Measurements from ENCODE around the gene BFAR.
"Not testable (repeated sequence)": the region's sequence is repeated elsewhere in the genome, so short reads cannot be mapped to it uniquely, and the experiment has no call there.

Gene BFAR, protein sequence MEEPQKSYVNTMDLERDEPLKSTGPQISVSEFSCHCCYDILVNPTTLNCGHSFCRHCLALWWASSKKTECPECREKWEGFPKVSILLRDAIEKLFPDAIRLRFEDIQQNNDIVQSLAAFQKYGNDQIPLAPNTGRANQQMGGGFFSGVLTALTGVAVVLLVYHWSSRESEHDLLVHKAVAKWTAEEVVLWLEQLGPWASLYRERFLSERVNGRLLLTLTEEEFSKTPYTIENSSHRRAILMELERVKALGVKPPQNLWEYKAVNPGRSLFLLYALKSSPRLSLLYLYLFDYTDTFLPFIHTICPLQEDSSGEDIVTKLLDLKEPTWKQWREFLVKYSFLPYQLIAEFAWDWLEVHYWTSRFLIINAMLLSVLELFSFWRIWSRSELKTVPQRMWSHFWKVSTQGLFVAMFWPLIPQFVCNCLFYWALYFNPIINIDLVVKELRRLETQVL

GRCh38 chr16:14632693-14633569 is at the start of gene BFAR:
TSS of gene BFAR (plus strand) at chr16:14632951. CDS start at chr16:14644347, 11,396 bp downstream.
- DNase-seq, result peak; percentile 97

DNA sequence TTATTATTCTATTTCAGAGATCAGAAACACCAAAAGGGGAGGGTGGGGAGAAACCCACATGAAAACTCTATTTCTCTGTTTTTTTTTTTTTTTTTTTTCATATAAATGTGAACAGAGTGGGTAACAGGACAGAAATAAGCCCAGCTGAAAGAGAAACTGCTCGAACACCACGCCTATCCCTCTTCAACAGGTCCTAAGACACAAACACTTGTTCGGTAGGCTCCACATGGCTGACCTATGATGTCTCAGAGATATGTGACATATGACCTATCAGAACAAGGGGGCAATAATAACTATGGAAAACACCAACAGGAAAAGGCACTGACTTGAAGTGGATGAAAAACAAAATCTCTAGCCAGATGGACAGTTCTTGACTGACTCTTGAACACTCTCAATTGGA is 47.5 kb upstream of the BFAR start:
- no peak for DNase-seq

DNA sequence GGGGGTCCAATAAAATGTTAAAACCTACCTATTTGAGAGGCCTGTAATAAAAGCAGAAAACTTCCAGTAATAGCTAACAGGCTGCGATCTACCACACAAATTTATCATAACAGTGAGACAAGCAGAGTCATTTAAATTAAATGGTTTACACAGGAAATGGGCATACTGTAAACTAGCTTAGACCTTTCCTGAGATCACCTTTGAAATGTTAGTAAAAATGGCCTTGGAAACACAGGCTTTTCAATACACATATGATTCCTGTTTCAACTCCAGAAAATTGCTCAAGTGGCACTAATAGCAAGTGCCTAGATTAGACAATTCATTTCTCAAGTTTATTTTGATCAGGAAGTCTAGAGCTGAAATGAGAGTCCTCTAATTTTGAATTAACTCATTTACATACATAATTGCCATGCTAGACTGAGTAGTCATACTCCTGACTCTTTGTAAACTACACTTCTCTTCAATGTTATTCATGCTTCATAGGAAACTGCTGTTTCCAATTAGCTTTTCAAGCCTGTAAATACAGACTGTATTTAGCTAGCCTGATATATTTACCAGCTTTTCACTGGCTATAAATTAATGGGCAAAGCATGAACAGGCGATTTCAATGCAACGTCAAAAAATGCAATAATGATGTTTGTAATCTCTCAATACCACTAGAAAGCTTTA is 46.0 kb upstream of the BFAR start:
- DNase-seq, result peak in 1 of 2 experiments; percentile 62

GRCh38 chr16:14600164-14600563 is 32.6 kb upstream of the BFAR start:
- no peak for DNase-seq

GRCh38 chr16:14602443-14602963 is 30.2 kb upstream of the BFAR start:
- DNase-seq, result no peak

DNA sequence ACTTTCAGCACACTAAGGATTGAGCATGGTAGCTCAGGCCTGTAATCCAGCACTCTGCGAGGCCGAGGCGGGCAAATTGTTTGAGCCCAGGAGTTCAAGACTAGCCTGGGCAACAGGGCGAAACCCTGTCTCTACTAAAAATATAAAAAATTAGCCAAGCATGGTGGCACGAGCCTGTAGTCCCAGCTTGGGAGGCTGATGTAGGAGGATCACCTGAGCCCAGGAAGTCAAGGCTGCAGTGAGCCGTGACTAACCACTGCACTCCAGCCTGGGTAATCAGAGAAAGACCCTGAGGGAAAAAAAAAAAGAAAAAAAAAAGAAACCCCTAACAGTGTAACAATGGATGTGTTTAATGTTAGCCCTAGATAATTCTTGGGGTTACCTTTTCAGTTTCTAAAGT is 26.6 kb upstream of the BFAR start:
- DNase-seq, result no peak

GRCh38 chr16:14608111-14608566 is 24.6 kb upstream of the BFAR start:
- no peak for DNase-seq

GRCh38 chr16:14608604-14609003 is 24.1 kb upstream of the BFAR start:
- DNase-seq, result no peak

- no peak for DNase-seq
Measured at GRCh38 chr16:14609716-14610115, 23.0 kb upstream of the BFAR start.

GRCh38 chr16:14611660-14612059 is 21.1 kb upstream of the BFAR start:
- DNase-seq, result no peak

DNA sequence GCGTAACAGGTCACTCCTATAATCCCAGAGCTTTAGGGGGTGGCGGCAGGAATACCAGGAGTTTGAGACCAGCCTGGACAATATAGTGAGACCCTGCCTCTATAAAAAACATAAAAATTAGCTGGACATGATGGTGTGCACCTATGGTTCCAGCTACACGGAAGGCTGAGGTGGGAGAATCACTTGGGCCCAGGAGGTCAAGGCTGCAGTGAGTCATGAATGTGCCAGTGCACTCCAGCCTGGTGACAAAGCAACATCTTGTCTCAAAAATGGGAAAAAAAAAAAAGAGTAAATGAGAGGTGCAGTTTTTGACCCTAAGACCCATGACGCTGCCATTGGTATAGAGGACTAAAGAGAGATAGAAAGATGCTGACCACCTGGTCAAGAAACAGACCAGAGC is 18.8 kb upstream of the BFAR start:
- DNase-seq, result no peak

DNA sequence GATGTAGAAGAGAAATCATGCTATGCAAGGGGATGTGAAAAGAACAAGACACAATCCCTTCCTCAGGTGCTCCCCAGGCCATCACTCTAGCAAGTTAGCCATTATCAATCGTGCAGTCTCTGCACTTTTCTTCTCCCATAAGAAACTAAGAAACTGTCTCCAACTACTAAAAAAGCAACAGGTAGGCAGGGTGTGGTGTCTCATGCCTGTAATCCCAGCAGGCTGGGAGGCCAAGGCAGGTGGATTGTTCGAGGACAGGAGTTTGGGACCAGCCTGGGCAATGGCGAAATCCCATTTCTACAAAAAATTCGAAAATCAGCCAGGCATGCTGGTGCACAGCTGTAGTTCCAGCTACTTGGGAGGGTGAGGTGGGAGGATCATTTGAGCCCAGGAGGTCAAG is 16.5 kb upstream of the BFAR start:
- DNase-seq, result no peak

DNA sequence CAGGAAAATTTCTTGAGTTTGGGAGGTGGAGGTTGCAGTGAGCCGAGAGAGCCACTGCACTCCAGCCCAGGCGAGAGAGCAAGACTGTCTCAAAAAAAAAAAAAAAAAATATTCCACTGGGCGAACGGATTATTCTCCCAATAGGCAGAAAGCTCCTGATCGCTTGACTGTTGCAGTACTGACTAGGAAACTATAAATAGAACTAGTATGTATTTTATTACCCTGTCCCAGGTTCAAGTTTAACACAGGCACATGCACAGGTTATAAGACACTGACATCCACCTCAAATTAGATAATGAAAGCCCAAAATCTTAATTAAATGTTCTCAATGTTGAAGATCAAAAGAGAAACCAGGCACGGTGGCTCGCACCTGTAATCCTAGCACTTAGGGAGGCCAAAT is 14.2 kb upstream of the BFAR start:
- no peak for DNase-seq

DNA sequence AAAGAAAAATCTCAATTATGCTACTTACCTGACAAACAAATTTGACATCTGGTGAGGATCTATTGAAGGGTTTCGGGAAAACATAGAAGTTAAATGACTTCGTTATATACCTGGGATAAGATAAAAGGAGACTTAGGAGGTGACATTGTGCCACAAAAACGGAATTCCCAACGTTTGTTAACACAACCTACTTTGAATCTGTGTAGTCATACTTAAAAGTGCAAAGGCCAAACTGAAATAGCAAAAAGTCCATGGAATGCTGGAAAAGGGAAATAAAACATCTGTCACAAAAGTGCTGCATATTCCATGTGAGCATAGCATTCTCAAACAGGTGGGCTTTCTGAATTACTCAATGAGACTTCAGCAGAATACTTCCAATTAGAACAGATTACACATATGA is 5.7 kb upstream of the BFAR start:
- DNase-seq, result no peak

GRCh38 chr16:14628806-14629611 is 3.7 kb upstream of the BFAR start:
- no peak for DNase-seq

- no peak for DNase-seq
Measured at GRCh38 chr16:14629612-14629918, 3.2 kb upstream of the BFAR start.

GRCh38 chr16:14629919-14630619 is 2.7 kb upstream of the BFAR start, which contains the start of gene PARN:
TSS of gene PARN (minus strand) at chr16:14630260. CDS start at chr16:14630125, 135 bp downstream.
- DNase-seq, result peak; percentile 93 to 96

DNA sequence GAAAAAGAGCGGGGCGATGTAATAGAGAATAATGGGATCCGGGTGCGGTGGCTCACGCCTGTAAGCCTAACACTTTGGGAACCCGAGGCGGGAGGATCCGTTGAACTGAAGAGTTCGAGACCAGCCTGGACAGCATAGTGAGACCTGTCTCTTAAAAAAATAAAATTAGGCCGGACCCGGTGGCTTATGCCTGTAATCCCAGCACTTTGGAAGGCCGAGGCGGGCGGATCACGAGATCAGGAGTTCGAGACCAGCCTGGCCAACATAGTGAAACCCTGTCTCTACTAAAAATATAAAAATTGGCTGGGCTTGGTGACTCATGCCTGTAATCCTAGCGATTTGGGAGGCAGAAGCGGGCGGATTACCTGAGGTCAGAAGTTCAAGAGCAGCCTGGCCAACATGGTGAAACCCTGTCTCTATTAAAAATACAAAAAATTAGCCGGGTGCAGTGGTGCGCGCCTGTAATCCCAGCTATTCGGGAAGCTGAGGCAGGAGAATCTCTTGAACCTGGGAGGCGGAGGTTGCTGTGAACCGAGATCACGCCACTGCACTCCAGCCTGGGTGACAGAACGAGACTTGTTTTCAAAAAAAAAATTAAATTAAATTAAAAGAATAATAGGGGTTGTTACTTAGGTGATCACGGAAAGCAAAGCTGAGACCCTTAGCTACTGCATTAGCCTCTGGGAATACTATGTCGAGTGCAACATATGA is 2.0 kb upstream of the BFAR start:
- not testable (repeated sequence) for DNase-seq

DNA sequence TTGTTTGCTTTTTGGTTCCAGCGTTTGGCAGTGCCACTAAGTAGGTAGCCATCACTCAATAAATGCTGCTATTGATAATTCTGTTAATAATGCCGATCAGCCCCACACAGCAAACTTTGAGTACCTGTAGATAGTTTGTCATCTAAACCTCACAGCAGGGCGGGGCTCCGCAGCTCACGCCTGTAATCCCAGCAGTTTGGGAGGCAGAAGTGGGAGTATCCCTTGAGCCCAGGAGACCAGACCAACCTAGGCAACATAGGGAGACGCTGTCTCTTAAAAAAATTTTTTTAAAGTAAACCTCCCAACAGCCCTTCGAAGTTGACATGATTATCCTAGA is 1.6 kb downstream of the BFAR start:
- DNase-seq, result no peak

- DNase-seq, result no peak
Measured at GRCh38 chr16:14635395-14636165, 2.8 kb downstream of the BFAR start.
